HCT116 (cell line): ENCODE measurements around the gene C2CD3. TPM values are rescaled to one million over a fixed set of nuclear protein-coding genes. Genes with fewer than 3 reads are reported as not detected.

Source experiments
- ATAC-seq: fragments of 200-7000 bp; cut with Tn5 transposase; 2 replicates; pipeline ENCODE4 v1.9.1; 2020; ENCODE audit warnings: mild to moderate bottlenecking, moderate library complexity
- BruUV-seq: library from RNA; stranded (reverse); fragments of 400-500 nt; replicated peaks from 2 replicates; lab custom pipeline; 2021; lab: Mats Ljungman, UMichigan
- CTCF ChIA-PET: fragments of 300-600 bp; sonication (Branson Sonifier 250); formaldehyde crosslinking; loops from one replicate; lab custom pipeline; 2021; ENCODE audit warnings: antibody characterized with exemption; lab: Charles Lee
- POLR2A ChIA-PET: fragments of 300-600, 350-600 bp; sonication (Branson Sonifier 250); formaldehyde crosslinking; loops from one replicate; lab custom pipeline; 2021; ENCODE audit warnings: antibody characterized with exemption; lab: Charles Lee
- RAD21 ChIA-PET, 2 experiments: fragments of 300-600 bp; sonication (Branson Sonifier 250); formaldehyde crosslinking; loops; one replicate each; lab custom pipeline; 2023; ENCODE audit warnings: low total read pairs in 2 of 2; ENCODE audit not compliant: uncharacterized antibody in 2 of 2, unreplicated experiment in 2 of 2, low non-redundant PET in 1 of 2; lab: Charles Lee
- DNase-seq: peaks from one replicate; pipeline ENCODE4 v3.0.0-alpha.2; 2010; ENCODE audit warnings: low read depth, low spot score
- H2AFZ ChIP-seq: fragments of 200-600 bp; shearing (Covaris generic), sonication (generic); 2 replicates; pipeline ENCODE4 v1.6.1; 2017; ENCODE audit warnings: low read depth, mixed run types, mixed read lengths, antibody characterized with exemption, low read length; ENCODE audit not compliant: poor library complexity, severe bottlenecking
- H3K27ac ChIP-seq: 2 replicates; pipeline ENCODE4 v1.5.1; 2012; ENCODE audit warnings: low read depth, low read length
- H3K27me3 ChIP-seq: fragments of 200-600 bp; sonication (generic); 2 replicates; pipeline ENCODE4 v1.6.1; 2016; ENCODE audit warnings: mixed run types, low read length, mixed read lengths; ENCODE audit not compliant: insufficient read depth
- H3K36me3 ChIP-seq, 2 experiments: fragments of 200-500 bp in 1 of 2; fragments of 200-600 bp in 1 of 2; sonication (Bioruptor generic) in 1 of 2; sonication (generic) in 1 of 2; 2 replicates each; pipeline versions ENCODE4 v1.5.1 to v1.6.1; 2014 to 2016; ENCODE audit warnings: low read length in 2 of 2, inconsistent platforms in 1 of 2, mixed read lengths in 1 of 2, mixed run types in 1 of 2; ENCODE audit not compliant: insufficient read depth in 2 of 2, control insufficient read depth in 1 of 2
- H3K4me1 ChIP-seq, 2 experiments: fragments of 200-600 bp in 1 of 2; sonication (generic) in 1 of 2; 2 replicates each; pipeline versions ENCODE4 v1.5.1 to v1.6.1; 2012 to 2017; ENCODE audit warnings: low read length in 2 of 2, inconsistent platforms in 1 of 2, mild to moderate bottlenecking in 1 of 2, mixed read lengths in 1 of 2, mixed run types in 1 of 2, moderate library complexity in 1 of 2; ENCODE audit not compliant: insufficient read depth in 2 of 2, control insufficient read depth in 1 of 2
- H3K4me2 ChIP-seq: fragments of 200-600 bp; sonication (generic); 2 replicates; pipeline ENCODE4 v1.6.1; 2017; ENCODE audit warnings: mixed run types, low read length, mixed read lengths
- H3K4me3 ChIP-seq, 2 experiments: fragments of 200-600 bp in 1 of 2; sonication (generic) in 1 of 2; replicated peaks in 1 of 2; 2 replicates each; pipeline ENCODE4 v1.5.1; 2011 to 2016; ENCODE audit warnings: low read length in 2 of 2, control low read depth in 1 of 2, low read depth in 1 of 2, mild to moderate bottlenecking in 1 of 2, mixed read lengths in 1 of 2, mixed run types in 1 of 2
- H3K79me2 ChIP-seq: fragments of 200-600 bp; sonication (generic); 2 replicates; pipeline ENCODE4 v1.6.1; 2017; ENCODE audit warnings: mild to moderate bottlenecking, mixed run types, low read length, moderate library complexity, mixed read lengths; ENCODE audit not compliant: insufficient read depth
- H3K9ac ChIP-seq: fragments of 200-600 bp; sonication (generic); 2 replicates; pipeline ENCODE4 v1.6.1; 2016; ENCODE audit warnings: low read length, mixed read lengths
- H3K9me2 ChIP-seq: fragments of 200-600 bp; sonication (generic), shearing (Covaris generic); 2 replicates; pipeline ENCODE4 v1.6.1; 2017; ENCODE audit warnings: mixed run types, mild to moderate bottlenecking, moderate library complexity; ENCODE audit not compliant: insufficient read depth
- H3K9me3 ChIP-seq, 2 experiments: fragments of 200-500 bp in 1 of 2; fragments of 200-600 bp in 1 of 2; sonication (Bioruptor generic) in 1 of 2; sonication (generic) in 1 of 2; 2 replicates each; pipeline ENCODE4 v1.6.1; 2014 to 2017; ENCODE audit warnings: low read length in 2 of 2, mixed read lengths in 2 of 2, inconsistent platforms in 1 of 2, low read depth in 1 of 2, mild to moderate bottlenecking in 1 of 2, mixed run types in 1 of 2, moderate library complexity in 1 of 2; ENCODE audit not compliant: control insufficient read depth in 1 of 2, insufficient read depth in 1 of 2
- H4K20me1 ChIP-seq: fragments of 200-600 bp; sonication (generic), shearing (Covaris generic); 2 replicates; pipeline ENCODE4 v1.6.1; 2017; ENCODE audit warnings: mixed run types, mild to moderate bottlenecking, moderate library complexity; ENCODE audit not compliant: insufficient read depth
- ATF3 ChIP-seq: IDR thresholded peaks from 2 replicates; pipeline ENCODE4 v1.6.1; 2012
- CBX3 ChIP-seq: IDR thresholded peaks from 2 replicates; pipeline ENCODE4 v1.6.1; 2012; ENCODE audit warnings: low read depth
- CEBPB ChIP-seq: IDR thresholded peaks from 2 replicates; pipeline ENCODE4 v1.6.1; 2012; ENCODE audit warnings: low read depth
- EGR1 ChIP-seq: IDR thresholded peaks from 2 replicates; pipeline ENCODE4 v1.6.1; 2012; ENCODE audit warnings: low read depth
- ELF1 ChIP-seq: IDR thresholded peaks from 2 replicates; pipeline ENCODE4 v1.6.1; 2012; ENCODE audit warnings: low read depth, borderline replicate concordance
- EZH2 ChIP-seq: fragments of 200-600 bp; sonication (generic); IDR thresholded peaks from 2 replicates; pipeline ENCODE4 v1.6.1; 2017; ENCODE audit warnings: antibody characterized with exemption, mixed run types
- FOSL1 ChIP-seq: IDR thresholded peaks from 2 replicates; pipeline ENCODE4 v1.6.1; 2012; ENCODE audit warnings: low read depth
- JUND ChIP-seq: IDR thresholded peaks from 2 replicates; pipeline ENCODE4 v1.6.1; 2012
- POLR2A ChIP-seq: IDR thresholded peaks from 2 replicates; pipeline ENCODE4 v1.7.0; 2011; ENCODE audit warnings: borderline replicate concordance; ENCODE audit not compliant: insufficient read depth, insufficient read length; ENCODE audit errors: extremely low read depth
- POLR2AphosphoS5 ChIP-seq: IDR thresholded peaks from 2 replicates; pipeline ENCODE4 v1.6.1; 2011; ENCODE audit warnings: mild to moderate bottlenecking, low read depth, low read length, moderate library complexity
- RAD21 ChIP-seq: IDR thresholded peaks from 2 replicates; pipeline ENCODE4 v1.6.1; 2012; ENCODE audit warnings: low read depth, mild to moderate bottlenecking
- REST ChIP-seq: IDR thresholded peaks from 2 replicates; pipeline ENCODE4 v1.6.1; 2012; ENCODE audit warnings: low read depth
- SIN3A ChIP-seq: IDR thresholded peaks from 2 replicates; pipeline ENCODE4 v1.6.1; 2012; ENCODE audit warnings: low read depth
- SP1 ChIP-seq: IDR thresholded peaks from 2 replicates; pipeline ENCODE4 v1.6.1; 2012; ENCODE audit warnings: low read depth
- TCF7L2 ChIP-seq: IDR thresholded peaks from 2 replicates; pipeline ENCODE4 v1.7.0; 2011; ENCODE audit warnings: borderline replicate concordance, inconsistent platforms; ENCODE audit not compliant: insufficient read depth, insufficient read length; ENCODE audit errors: extremely low read depth
- YY1 ChIP-seq: IDR thresholded peaks from 2 replicates; pipeline ENCODE4 v1.6.1; 2011; ENCODE audit warnings: low read length, low read depth, moderate library complexity, mild to moderate bottlenecking; ENCODE audit not compliant: insufficient replicate concordance; ENCODE audit errors: extremely low read depth
- ZBTB33 ChIP-seq: IDR thresholded peaks from 2 replicates; pipeline ENCODE4 v1.6.1; 2011; ENCODE audit warnings: mild to moderate bottlenecking, low read length, moderate library complexity; ENCODE audit not compliant: insufficient replicate concordance; ENCODE audit errors: extremely low read depth
- ZNF274 ChIP-seq: fragments of 200-500 bp; sonication (Bioruptor generic); IDR thresholded peaks from 2 replicates; pipeline ENCODE4 v1.6.1; 2014; ENCODE audit warnings: mild to moderate bottlenecking, low read depth, low read length, inconsistent platforms
- intact Hi-C: fragments of 100-400 bp; cut with micrococcal nuclease; formaldehyde crosslinking; loops from 2 replicates; pipeline ENCODE4 v1.10.0; 2022
- total RNA-seq: library from RNA; stranded (reverse); gene quantifications from one replicate; pipeline ENCODE4 v1.2.1, GENCODE V29; 2021; ENCODE audit not compliant: unreplicated experiment
- TF ChIP-seq, protein P1 (sequence below), 3 experiments: fragments of 200-600 bp in 1 of 3; sonication (generic) in 1 of 3; IDR thresholded peaks in 2 of 3; conservative IDR thresholded peaks in 1 of 3; 2 replicates each; pipeline ENCODE4 v1.5.1; 2012 to 2017; ENCODE audit warnings: low read depth in 2 of 3, low read length in 2 of 3, antibody characterized with exemption in 1 of 3, borderline replicate concordance in 1 of 3, control low read depth in 1 of 3, mild to moderate bottlenecking in 1 of 3, mixed read lengths in 1 of 3, mixed run types in 1 of 3, moderate library complexity in 1 of 3; ENCODE audit not compliant: insufficient read depth in 1 of 3

The C2CD3 gene
- total RNA-seq, 1 experiment from 2014 or later: 30.6 TPM

DNA sequence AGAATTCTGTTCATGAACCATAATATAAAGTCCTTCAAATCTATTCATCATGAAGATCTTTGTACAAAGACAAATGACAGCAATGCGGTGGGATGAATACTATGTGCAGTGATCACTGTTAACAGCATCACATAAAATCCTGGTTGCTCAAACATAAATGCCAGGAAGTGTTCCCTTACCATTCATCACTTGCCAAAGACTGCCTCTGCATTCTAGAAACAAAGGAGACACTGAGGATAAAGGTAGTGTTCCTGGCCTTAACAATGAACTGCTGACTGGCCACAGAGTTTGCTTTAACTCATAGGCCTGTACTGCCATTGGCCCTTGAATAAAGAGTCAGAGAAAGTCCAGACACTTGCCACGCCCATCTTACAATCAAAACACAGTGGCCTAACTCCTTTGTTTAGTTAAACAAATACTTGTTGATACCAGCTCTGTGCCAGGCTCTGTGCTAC is 29.5 kb downstream of the C2CD3 start:
- H2AFZ ChIP-seq: no peak overlapping the region
- peaks cover 52 to 63% of the 10 kb centered on the region in 2 experiments for H3K4me1 ChIP-seq
- TF ChIP-seq POLR2A (no peak), SP1 (no peak), ATF3 (no peak), RAD21 (no peak), TCF7L2 (no peak), ZNF274 (no peak), FOSL1 (no peak), CBX3 (no peak), POLR2AphosphoS5 (no peak), CEBPB (no peak), SIN3A (no peak), YY1 (no peak), ZBTB33 (no peak), REST (no peak), EGR1 (no peak), EZH2 (no peak), ELF1 (no peak), JUND (no peak)
- TF ChIP-seq, protein P1, sequence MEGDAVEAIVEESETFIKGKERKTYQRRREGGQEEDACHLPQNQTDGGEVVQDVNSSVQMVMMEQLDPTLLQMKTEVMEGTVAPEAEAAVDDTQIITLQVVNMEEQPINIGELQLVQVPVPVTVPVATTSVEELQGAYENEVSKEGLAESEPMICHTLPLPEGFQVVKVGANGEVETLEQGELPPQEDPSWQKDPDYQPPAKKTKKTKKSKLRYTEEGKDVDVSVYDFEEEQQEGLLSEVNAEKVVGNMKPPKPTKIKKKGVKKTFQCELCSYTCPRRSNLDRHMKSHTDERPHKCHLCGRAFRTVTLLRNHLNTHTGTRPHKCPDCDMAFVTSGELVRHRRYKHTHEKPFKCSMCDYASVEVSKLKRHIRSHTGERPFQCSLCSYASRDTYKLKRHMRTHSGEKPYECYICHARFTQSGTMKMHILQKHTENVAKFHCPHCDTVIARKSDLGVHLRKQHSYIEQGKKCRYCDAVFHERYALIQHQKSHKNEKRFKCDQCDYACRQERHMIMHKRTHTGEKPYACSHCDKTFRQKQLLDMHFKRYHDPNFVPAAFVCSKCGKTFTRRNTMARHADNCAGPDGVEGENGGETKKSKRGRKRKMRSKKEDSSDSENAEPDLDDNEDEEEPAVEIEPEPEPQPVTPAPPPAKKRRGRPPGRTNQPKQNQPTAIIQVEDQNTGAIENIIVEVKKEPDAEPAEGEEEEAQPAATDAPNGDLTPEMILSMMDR (IDR thresholded peaks at IDR 0.05 in 2 of 3, conservative IDR thresholded peaks at IDR 0.05 in 1 of 3; ENCODE audit: borderline replicate concordance in 1 of 3, insufficient read depth in 1 of 3, low read depth in 2 of 3, low read length in 2 of 3): no peak
- DNase-seq (no peak), ATAC-seq (peak; percentile 53)
- CTCF ChIA-PET: no interaction called here
- no peaks in the 10 kb centered on the region for H3K9me2 ChIP-seq
- RAD21 ChIA-PET: interaction anchor here in 1 of 2 experiments (0.7 kb wide), 1 partner anchor 1422 kb away, joined by 3 read pairs; no protein-coding TSS in a partner anchor
- H3K9ac ChIP-seq: no peak overlapping the region
- no TSS peak for BruUV-seq
- H3K36me3 ChIP-seq: no peaks in the 10 kb centered on the region
- intact Hi-C loops: no loop called here
- 0 out of 2 replicates have a peak, but pooled peaks cover 4% of the 10 kb centered on the region for H3K79me2 ChIP-seq
- POLR2A ChIA-PET: no interaction called here
- H3K27me3 ChIP-seq: no peaks in the 10 kb centered on the region
- H4K20me1 ChIP-seq: no peaks in the 10 kb centered on the region
- H3K4me2 ChIP-seq: peak overlapping the region; percentile 17
- peak overlapping the region; percentile 33 for H3K27ac ChIP-seq
- no peaks in the 10 kb centered on the region for H3K9me3 ChIP-seq
- no peak overlapping the region for H3K4me3 ChIP-seq
